Esophagus muscularis mucosa (tissue), 3 donors: ENCODE results near the gene SEPTIN10.

Experiments
- POLR2A ChIP-seq: fragments of 450-650 bp; IDR thresholded peaks from one replicate; pipeline ENCODE4 v1.6.1; 2017; ENCODE audit warnings: antibody characterized with exemption, moderate library complexity, mild to moderate bottlenecking, low read depth
- POLR2AphosphoS5 ChIP-seq, 2 donors: sonication (generic); formaldehyde crosslinking; IDR thresholded peaks; one replicate each; pipeline ENCODE4 v1.6.1; 2017; ENCODE audit warnings: antibody characterized with exemption in 2 of 2
- TF ChIP-seq, protein P1 (sequence below), 3 experiments: fragments of 200-600 bp in 2 of 3; fragments of 450-650 bp in 1 of 3; sonication (generic) in 2 of 3; IDR thresholded peaks; one replicate each; pipeline ENCODE4 v1.5.1; 2017 to 2019; ENCODE audit warnings: antibody characterized with exemption in 3 of 3, mild to moderate bottlenecking in 2 of 3, moderate library complexity in 1 of 3

DNA sequence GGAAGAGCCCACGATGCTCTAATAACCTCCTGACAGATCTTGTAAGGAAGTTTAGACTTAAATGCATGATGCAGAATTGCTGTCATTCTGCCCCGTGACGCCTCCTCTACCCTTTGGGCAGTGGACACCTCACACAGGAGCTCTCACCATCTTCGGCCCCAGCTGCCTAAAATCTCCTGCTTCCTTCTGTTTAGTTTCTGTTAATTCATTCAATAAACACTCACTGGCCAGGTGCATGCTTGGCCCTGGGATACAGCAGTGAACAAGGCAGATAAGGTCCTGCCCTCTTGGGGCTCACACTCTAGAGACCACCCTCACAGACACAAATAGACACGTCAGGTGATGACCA, 81.1 kb downstream of the SEPTIN10 start:
- TF ChIP-seq, protein P1, sequence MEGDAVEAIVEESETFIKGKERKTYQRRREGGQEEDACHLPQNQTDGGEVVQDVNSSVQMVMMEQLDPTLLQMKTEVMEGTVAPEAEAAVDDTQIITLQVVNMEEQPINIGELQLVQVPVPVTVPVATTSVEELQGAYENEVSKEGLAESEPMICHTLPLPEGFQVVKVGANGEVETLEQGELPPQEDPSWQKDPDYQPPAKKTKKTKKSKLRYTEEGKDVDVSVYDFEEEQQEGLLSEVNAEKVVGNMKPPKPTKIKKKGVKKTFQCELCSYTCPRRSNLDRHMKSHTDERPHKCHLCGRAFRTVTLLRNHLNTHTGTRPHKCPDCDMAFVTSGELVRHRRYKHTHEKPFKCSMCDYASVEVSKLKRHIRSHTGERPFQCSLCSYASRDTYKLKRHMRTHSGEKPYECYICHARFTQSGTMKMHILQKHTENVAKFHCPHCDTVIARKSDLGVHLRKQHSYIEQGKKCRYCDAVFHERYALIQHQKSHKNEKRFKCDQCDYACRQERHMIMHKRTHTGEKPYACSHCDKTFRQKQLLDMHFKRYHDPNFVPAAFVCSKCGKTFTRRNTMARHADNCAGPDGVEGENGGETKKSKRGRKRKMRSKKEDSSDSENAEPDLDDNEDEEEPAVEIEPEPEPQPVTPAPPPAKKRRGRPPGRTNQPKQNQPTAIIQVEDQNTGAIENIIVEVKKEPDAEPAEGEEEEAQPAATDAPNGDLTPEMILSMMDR (IDR thresholded peaks at IDR 0.05), result no peak
- TF ChIP-seq POLR2AphosphoS5 (IDR thresholded peaks at IDR 0.05) (no peak), POLR2A (no peak)
